Renal cortical epithelial cell (primary cell): ENCODE results near the gene PCDHB10. TPM values are rescaled to one million over a fixed set of nuclear protein-coding genes. Genes with fewer than 3 reads are reported as not detected.

Experiments used
- DNase-seq: peaks from one replicate; pipeline ENCODE4 v3.0.0-alpha.2; 2011; ENCODE audit warnings: low read depth
- total RNA-seq: library from RNA; depleted of rRNA; stranded (reverse); fragments of >200 nt; gene quantifications from 2 replicates; pipeline ENCODE4 v1.2.3, GENCODE V29; 2014

PCDHB10 gene
- total RNA-seq, 1 donor from 2014 or later: 0.85 TPM

DNA sequence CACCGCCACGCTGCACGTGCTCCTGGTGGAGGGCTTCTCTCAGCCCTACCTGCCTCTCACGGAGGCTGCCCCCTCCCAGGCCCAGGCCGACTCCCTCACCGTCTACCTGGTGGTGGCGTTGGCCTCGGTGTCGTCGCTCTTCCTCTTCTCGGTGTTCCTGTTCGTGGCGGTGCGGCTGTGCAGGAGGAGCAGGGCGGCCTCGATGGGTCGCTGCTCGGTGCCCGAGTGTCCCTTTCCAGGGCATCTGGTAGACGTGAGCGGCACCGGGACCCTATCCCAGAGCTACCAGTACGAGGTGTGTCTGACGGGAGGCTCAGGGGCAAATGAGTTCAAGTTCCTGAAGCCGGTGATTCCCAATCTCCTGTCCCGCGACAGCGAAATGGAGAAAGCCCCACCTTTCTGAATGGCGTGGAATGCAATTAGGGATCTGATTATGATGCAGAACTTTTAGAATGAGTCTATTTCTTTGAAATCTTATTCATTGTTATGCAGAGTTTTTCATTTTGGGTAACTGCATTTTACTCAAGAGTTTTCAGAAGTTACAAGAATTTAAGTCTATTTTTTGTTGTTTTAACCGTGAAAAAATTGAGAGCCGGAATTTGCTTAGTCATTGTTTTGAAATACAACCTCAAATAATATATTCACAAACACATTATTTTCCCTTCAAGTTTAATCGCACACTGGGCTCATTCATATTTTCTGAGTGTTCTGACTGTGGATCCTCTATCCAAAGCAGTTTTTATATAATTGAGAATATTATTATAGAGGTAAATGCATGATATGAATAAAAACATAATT is 44.6 kb downstream of the PCDHB10 start:
- no peak for DNase-seq

DNA sequence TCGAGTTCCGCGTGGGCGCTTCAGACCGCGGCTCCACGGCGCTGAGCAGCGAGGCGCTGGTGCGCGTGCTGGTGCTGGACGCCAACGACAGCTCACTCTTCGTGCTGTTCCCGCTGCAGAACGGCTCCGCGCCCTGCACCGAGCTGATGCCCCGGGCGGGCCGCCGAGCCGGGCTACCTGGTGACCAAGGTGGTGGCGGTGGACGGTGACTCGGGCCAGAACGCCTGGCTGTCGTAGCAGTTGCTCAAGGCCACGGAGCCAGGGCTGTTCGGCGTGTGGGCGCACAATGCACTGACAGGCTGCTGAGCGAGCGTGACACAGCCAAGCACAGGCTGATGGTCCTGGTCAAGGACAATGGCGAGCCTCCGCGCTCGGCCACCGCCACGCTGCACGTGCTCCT is 49.3 kb downstream of the PCDHB10 start:
- no peak for DNase-seq

Other genes starting within 250 kb of the PCDHB10 start
- gene PCDHAC2, start 225.9 kb upstream of the PCDHB10 start, total RNA-seq: 1.0 and 1.1 TPM in 2 replicates
- under 0.01 TPM in 1 of 2 replicates, not detected in the other for gene PCDHB1, start 141.0 kb upstream of the PCDHB10 start, total RNA-seq
- gene PCDHB2, start 97.7 kb upstream of the PCDHB10 start, total RNA-seq: 1.6 and 10.1 TPM in 2 replicates
- 0.52 and 2.9 TPM in 2 replicates for gene PCDHB3, start 91.9 kb upstream of the PCDHB10 start, total RNA-seq
- 0.35 and 1.4 TPM in 2 replicates for gene PCDHB4, start 70.5 kb upstream of the PCDHB10 start, total RNA-seq
- gene PCDHB5, start 57.1 kb upstream of the PCDHB10 start, total RNA-seq: 0.35 and 10.0 TPM in 2 replicates
- 0.17 and 0.40 TPM in 2 replicates for gene PCDHB6, start 42.3 kb upstream of the PCDHB10 start, total RNA-seq
- gene PCDHB7, start 19.7 kb upstream of the PCDHB10 start, total RNA-seq: under 0.01 and 0.85 TPM in 2 replicates
- 0.17 and 0.55 TPM in 2 replicates for gene PCDHB8, start 14.6 kb upstream of the PCDHB10 start, total RNA-seq
- gene PCDHB16, start 10.0 kb upstream of the PCDHB10 start, total RNA-seq: 0.17 and 1.4 TPM in 2 replicates
- gene PCDHB9, start 5.2 kb upstream of the PCDHB10 start, total RNA-seq: 0.17 and 0.60 TPM in 2 replicates
- 0.17 and 1.6 TPM in 2 replicates for gene PCDHB11, start 7.3 kb downstream of the PCDHB10 start, total RNA-seq
- gene PCDHB12, start 16.4 kb downstream of the PCDHB10 start, total RNA-seq: 1.2 TPM in 1 of 2 replicates, not detected in the other
- 0.17 and 2.9 TPM in 2 replicates for gene PCDHB13, start 21.6 kb downstream of the PCDHB10 start, total RNA-seq
- gene PCDHB14, start 31.0 kb downstream of the PCDHB10 start, total RNA-seq: 0.35 and 3.5 TPM in 2 replicates
- under 0.01 and 1.3 TPM in 2 replicates for gene PCDHB15, start 53.0 kb downstream of the PCDHB10 start, total RNA-seq
- 0.20 and 1.0 TPM in 2 replicates for gene SLC25A2, start 111.7 kb downstream of the PCDHB10 start, total RNA-seq
- gene TAF7, start 128.4 kb downstream of the PCDHB10 start, total RNA-seq: 68.9 and 99.9 TPM in 2 replicates
- under 0.01 and 0.80 TPM in 2 replicates for gene PCDHGA1, start 138.2 kb downstream of the PCDHB10 start, total RNA-seq
- 1.2 and 3.1 TPM in 2 replicates for gene PCDHGA2, start 146.4 kb downstream of the PCDHB10 start, total RNA-seq
- gene PCDHGA3, start 151.5 kb downstream of the PCDHB10 start, total RNA-seq: 0.17 and 1.0 TPM in 2 replicates
- 0.35 and 4.0 TPM in 2 replicates for gene PCDHGB1, start 157.7 kb downstream of the PCDHB10 start, total RNA-seq
- gene PCDHGA4, start 162.7 kb downstream of the PCDHB10 start, total RNA-seq: 0.87 and 2.1 TPM in 2 replicates
- 0.35 and 2.7 TPM in 2 replicates for gene PCDHGB2, start 167.6 kb downstream of the PCDHB10 start, total RNA-seq
- gene PCDHGA5, start 171.8 kb downstream of the PCDHB10 start, total RNA-seq: under 0.01 and 1.3 TPM in 2 replicates
- gene PCDHGB3, start 177.9 kb downstream of the PCDHB10 start, total RNA-seq: 0.52 and 2.3 TPM in 2 replicates
- 0.69 and 2.1 TPM in 2 replicates for gene PCDHGA6, start 181.5 kb downstream of the PCDHB10 start, total RNA-seq
- 0.52 and 2.3 TPM in 2 replicates for gene PCDHGA7, start 190.4 kb downstream of the PCDHB10 start, total RNA-seq
- gene PCDHGB4, start 195.3 kb downstream of the PCDHB10 start, total RNA-seq: 4.9 and 12.5 TPM in 2 replicates
- 0.69 and 1.6 TPM in 2 replicates for gene PCDHGA8, start 200.3 kb downstream of the PCDHB10 start, total RNA-seq
- gene PCDHGB5, start 205.6 kb downstream of the PCDHB10 start, total RNA-seq: 9.4 and 17.8 TPM in 2 replicates
- gene PCDHGA9, start 210.4 kb downstream of the PCDHB10 start, total RNA-seq: 0.52 and 3.2 TPM in 2 replicates
- 1.0 and 2.3 TPM in 2 replicates for gene PCDHGB6, start 215.7 kb downstream of the PCDHB10 start, total RNA-seq
- 0.52 and 5.1 TPM in 2 replicates for gene PCDHGA10, start 220.6 kb downstream of the PCDHB10 start, total RNA-seq
- 1.7 and 10.4 TPM in 2 replicates for gene PCDHGB7, start 225.3 kb downstream of the PCDHB10 start, total RNA-seq
- 1.4 and 3.1 TPM in 2 replicates for gene PCDHGA11, start 228.7 kb downstream of the PCDHB10 start, total RNA-seq
- 0.52 and 1.7 TPM in 2 replicates for gene PCDHGA12, start 238.2 kb downstream of the PCDHB10 start, total RNA-seq